ENCODE results near the gene ORM1.
"Not testable (repeated sequence)": the region's sequence is repeated elsewhere in the genome, so short reads cannot be mapped to it uniquely, and the experiment has no call there.

The ORM1 gene

GRCh38 chr9:114308361-114308950, 14.4 kb upstream of the ORM1 start:
- DNase-seq, result no peak

GRCh38 chr9:114309096-114309495, 13.8 kb upstream of the ORM1 start:
- DNase-seq, result no peak

GRCh38 chr9:114310471-114311450, 12.1 kb upstream of the ORM1 start:
- DNase-seq, result no peak

- no peak for DNase-seq
These were observed 11.1 kb upstream of the ORM1 start for GRCh38 chr9:114311571-114312512.

GRCh38 chr9:114312513-114312875, 10.4 kb upstream of the ORM1 start:
- no peak for DNase-seq

DNA sequence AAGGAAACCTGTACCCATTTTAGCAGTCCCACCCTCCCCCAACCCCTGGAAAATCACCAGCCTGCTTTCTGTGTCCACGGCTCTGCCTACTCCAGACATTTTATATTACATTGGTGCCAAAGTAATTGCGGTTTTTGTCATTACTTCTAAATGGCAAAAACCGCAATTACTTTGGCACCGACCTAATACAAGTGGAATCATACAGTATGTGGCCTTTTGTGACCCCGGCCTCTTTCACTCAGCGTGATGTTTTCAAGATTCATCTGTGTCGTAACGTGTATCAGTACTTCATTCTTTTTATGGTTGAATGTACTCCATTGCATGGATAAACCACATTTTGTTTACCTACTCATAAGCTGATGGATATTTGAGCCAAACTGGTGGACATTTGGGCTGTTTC, 9.7 kb upstream of the ORM1 start:
- DNase-seq, result no peak

DNA sequence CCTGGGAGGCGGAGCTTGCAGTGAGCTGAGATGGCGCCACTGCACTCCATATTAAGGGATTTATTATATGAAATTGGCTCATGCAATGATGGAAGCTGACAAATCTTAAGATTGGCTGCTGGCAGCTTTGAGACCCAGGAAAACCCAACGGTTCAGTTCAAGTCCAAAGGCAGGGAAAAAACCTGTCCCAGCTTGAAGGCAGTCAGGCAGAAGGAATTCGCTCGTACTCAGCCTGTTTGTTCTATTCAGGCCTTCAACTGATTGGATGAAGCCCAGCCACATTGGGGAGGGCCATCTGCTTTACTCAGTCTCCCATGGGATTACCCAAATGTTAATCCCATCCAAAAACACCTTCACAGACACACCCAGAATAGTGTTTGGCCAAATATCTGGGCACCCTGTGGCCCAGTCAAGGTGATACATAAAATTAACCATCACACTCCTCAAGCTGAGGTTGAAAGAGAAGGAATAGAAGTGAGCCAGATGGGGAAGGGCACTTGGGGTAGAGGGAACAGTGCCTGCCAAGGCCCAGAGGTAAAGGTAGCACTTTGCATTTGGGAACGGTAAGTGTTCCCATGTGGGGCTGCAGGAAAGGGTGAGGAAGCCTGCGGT, 8.5 kb upstream of the ORM1 start:
- DNase-seq, result no peak

GRCh38 chr9:114314881-114315722, 7.8 kb upstream of the ORM1 start:
- no peak for DNase-seq

GRCh38 chr9:114315723-114316363, 7.1 kb upstream of the ORM1 start:
- DNase-seq, result no peak

GRCh38 chr9:114316605-114317230, 6.2 kb upstream of the ORM1 start:
- DNase-seq, result no peak

DNA sequence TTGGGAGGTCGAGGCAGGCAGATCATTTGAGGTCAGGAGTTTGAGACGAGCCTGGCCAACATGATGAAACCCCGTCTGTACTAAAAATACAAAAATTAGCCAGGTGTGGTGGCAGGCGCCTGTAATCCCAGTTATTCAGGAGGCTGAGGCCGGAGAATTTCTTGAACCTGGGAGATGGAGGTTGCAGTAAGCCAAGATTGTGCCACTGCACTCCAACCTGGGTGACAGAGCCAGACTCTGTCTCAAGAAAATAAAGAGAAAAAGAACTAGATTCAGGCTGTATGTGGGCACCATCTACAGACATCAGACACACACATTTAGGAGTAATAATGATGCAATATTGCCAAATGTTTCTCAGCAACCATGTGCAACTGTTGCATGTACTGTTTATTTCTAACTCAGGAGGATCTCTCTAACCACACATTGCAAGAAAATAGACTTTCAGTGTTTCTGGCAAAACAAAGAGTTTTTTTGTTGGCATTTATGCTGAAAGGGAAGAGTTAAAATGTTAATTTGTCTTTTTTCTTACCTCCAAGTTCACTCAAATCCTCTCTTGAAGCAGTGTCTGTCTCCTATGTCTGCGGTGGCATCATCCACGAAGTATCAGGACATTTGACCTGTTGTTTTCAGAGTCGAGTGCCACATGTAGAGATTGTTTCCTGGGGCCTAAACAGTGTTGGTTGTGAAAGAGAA, 5.1 kb upstream of the ORM1 start:
- DNase-seq, result no peak

- no peak for DNase-seq
These were observed 4.5 kb upstream of the ORM1 start for GRCh38 chr9:114318416-114318815.

GRCh38 chr9:114319147-114319546, 3.8 kb upstream of the ORM1 start:
- DNase-seq, result no peak

DNA sequence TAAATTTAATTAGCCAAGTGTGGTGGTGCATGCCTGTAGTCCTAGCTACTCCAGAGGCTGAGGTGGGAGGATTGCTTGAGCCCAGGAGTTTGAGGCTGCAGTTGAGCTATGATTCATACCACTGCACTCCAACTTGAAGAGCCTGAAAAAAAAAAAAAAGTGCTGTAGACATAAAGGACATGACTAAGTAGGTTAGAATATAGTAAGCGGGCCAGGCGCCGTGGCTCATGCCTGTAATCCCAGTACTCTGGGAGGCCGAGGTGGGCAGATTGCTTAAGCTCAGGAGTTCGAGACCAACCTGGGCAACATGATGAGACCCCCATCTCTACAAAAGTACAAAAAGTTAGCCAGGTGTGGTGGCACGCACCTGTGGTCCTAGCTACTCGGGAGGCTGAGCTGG, 2.2 kb upstream of the ORM1 start:
- not testable (repeated sequence) for DNase-seq

- no peak for DNase-seq
These were observed 1.1 kb upstream of the ORM1 start for GRCh38 chr9:114321759-114322158.

- DNase-seq, result not testable (repeated sequence)
These were observed 609 bp upstream of the ORM1 start for GRCh38 chr9:114322160-114322818.

GRCh38 chr9:114323849-114324248, 951 bp downstream of the ORM1 start:
- DNase-seq, result not testable (repeated sequence)

DNA sequence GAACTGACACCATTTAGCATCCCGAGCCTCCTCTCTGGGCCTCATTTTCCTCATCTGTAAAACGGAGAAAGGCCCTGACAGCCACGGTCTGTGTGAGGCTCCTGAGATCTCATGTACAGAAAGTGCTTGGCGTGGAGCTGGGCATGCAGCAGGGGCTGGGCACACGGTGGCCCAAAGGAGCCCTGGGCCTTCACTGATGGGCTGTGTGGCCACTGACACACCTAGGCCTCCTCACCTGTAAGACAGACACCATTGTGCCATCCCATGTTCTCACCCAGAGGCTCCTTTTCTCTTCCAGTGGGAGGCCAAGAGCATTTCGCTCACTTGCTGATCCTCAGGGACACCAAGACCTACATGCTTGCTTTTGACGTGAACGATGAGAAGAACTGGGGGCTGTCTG, 1.6 kb downstream of the ORM1 start:
- DNase-seq, result no peak

GRCh38 chr9:114324965-114325364, 2.1 kb downstream of the ORM1 start:
- DNase-seq, result not testable (repeated sequence)

Measured in CD4-positive, alpha-beta T cell treated with Interferon alpha-2 for 1 hour (primary cell).